ENCODE data around the gene CFAP99.
A peak's percentile ranks its signal among the peaks of the same experiment; 100 is the strongest.

Gene CFAP99

DNA sequence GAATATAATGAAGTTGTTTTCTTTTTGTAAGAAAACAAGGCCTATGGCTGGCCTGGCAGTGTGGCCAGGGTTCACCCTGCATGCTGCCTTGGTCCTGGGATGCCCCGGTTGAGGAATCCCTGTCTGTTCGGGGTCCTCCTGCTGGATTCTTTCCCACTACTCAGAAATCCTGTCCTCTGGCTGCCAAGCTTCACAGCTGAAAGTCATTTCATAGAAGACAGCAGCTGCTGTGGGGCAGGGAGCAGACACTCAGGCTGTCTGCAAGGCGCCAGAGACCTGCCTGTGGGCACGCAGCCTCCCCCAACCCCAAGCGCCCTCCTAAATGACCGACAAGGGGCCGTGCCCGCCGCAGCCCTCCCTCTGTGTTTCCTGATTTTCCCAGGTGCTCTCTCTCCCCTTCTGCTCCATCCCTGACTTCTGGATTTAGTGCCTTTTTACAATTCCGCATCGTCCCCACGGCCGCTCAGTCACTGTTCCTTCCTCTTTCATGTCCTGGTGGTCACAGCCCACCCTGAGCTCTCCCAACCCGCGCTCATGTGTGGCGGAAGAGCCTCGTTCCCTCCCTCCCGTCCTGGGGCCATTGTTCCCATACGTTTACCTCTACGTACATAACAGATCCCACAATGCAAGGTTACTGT lies 27.9 kb upstream of the CFAP99 start:
- no peak for DNase-seq (ENCODE audit: low spot score)

GRCh38 chr4:2393353-2394270 lies 25.1 kb upstream of the CFAP99 start:
- DNase-seq (ENCODE audit: low spot score) = no peak

GRCh38 chr4:2394528-2394927 lies 24.2 kb upstream of the CFAP99 start:
- DNase-seq (ENCODE audit: low spot score) = no peak

DNA sequence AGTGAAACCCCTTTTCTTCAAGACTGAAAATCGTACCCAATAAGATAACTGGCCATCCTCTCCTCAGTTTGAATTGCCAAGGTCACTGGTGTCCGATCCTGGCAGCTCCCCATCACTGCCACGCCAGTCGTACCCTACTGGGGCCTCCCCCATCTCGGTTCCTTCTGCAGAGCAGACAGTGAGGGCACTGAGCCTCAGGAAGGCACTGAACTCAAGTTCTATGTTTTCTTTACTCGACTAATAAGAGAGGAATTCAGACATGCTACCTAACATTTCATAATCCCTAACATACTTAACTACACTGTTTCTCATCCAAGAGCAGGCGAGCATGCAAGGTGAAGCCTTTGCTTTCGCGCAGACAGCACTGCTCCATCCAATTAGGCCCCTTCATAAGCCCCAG lies 23.7 kb upstream of the CFAP99 start:
- DNase-seq (ENCODE audit: low spot score) = no peak

- no peak for DNase-seq (ENCODE audit: low spot score)
Measured at GRCh38 chr4:2395584-2395983, 23.2 kb upstream of the CFAP99 start.

GRCh38 chr4:2396781-2397368 lies 21.9 kb upstream of the CFAP99 start:
- DNase-seq (ENCODE audit: low spot score) = no peak

- no peak for DNase-seq (ENCODE audit: low spot score)
Measured at GRCh38 chr4:2397596-2398379, 21.0 kb upstream of the CFAP99 start.

DNA sequence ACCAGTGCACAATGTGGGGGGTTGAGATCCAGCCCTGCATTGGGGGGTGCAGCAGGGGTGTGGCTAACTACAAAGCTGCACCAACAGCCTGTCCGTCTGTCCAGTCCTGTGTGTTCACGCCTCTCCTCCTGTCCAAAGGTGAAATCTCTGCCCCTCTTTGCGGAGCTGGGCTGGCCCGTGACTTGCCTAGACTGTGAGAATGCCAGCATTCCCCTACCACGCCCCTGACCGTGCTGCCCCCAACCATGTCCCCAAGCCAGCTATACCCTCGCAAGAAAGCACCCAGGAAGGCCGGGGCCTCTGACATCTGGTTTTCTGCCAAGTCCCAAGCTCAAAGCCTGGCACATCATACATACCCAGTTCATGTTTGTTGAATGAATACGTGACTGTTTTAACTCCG lies 19.5 kb upstream of the CFAP99 start:
- DNase-seq (ENCODE audit: low spot score) = no peak

GRCh38 chr4:2399631-2400190 lies 19.0 kb upstream of the CFAP99 start:
- no peak for DNase-seq (ENCODE audit: low spot score)

- DNase-seq (ENCODE audit: low spot score) = no peak
Measured at GRCh38 chr4:2400841-2401609, 17.7 kb upstream of the CFAP99 start.

DNA sequence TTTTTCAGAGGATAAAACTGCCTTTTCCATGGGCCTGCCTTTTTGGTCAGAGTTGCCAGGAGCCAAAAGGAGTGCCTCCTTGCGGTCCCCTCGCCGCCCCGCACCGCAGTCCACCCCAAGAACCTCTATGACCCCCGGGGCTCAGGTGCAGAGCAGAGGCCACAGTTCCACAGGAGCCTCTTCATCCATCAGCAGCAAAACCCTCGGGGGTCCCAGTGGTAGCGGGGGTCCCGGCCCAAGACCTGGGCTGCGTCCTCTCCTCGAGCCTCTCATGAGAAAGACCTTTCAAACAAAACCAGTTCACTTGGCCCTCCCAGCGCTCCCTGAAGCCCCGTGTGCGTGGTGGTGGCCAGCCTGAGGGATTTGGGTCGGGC lies 17.2 kb upstream of the CFAP99 start:
- DNase-seq (ENCODE audit: low spot score) = no peak

GRCh38 chr4:2402048-2402842 lies 16.5 kb upstream of the CFAP99 start:
- peak; percentile 62 for DNase-seq (ENCODE audit: low spot score)

GRCh38 chr4:2402941-2403340 lies 15.8 kb upstream of the CFAP99 start:
- no peak for DNase-seq (ENCODE audit: low spot score)

GRCh38 chr4:2406406-2406805 lies 12.3 kb upstream of the CFAP99 start:
- no peak for DNase-seq (ENCODE audit: low spot score)

DNA sequence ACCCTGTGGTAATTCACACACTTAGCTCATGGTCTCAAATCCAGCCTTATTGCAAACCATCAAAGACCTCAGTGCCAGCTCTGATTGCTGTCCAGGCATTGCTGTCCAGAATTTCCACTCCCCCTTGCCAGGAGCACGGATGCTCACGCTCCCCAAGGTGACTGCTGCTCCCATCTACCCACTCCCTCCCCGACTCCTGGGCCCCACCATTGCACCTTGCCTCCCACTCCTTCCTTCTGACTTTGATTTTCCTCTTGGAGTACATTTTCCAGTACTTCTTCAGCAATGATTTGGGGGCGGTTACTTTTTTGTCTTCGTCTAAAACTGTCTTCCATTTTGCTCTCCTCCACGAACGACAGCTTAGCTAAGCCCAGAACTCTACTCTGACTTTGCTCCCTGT lies 11.8 kb upstream of the CFAP99 start:
- DNase-seq (ENCODE audit: low spot score) = no peak

- DNase-seq (ENCODE audit: low spot score) = no peak
Measured at GRCh38 chr4:2407991-2408342, 10.8 kb upstream of the CFAP99 start.

DNA sequence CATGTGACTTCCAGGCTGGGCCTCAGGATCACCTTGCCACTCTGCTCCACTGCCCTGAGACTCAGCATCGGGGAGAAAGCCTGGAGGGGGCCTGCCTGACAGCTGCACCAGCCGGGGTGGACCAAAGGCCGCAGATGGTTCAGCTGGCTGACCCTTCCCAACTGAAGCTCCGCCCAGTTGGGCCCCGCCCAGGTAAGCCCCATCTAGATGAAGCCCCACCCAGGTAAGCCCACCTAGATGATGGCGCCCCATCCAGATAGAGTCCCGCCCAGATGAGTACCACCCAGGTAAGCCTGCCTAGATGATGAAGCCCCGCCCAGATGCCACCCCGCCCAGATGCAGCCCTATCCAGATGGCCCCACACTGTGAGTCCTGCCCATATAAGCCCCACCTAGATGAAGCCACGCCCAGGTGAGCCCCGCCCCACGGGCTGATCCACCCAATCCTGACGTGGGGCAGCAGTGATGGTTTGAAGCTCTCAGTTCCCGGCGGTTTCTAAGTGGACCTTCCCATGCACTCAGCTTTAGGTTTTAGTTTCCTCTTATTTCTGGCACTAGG lies 10.3 kb upstream of the CFAP99 start:
- no peak for DNase-seq (ENCODE audit: low spot score)

- no peak for DNase-seq (ENCODE audit: low spot score)
Measured at GRCh38 chr4:2408976-2409375, 9.8 kb upstream of the CFAP99 start.

DNA sequence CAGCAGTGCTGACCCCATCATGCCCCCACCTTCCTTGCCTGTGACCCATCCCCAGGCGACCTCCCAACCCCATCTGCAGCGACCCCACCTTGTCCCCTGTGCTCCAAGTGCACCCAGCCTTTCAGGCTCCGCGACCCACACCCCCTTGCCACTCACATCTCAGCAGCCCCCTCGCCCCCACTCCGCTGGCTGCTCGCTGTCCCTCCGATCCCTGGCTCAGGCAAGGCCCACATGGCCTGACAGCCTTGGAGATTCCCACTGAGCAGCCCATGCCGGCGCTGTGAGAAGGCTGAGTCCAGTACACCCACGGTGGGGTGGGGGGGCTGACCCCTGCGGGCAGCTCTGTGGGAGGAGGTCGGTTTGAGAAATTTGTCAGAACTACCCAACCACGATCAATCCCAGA lies 9.4 kb upstream of the CFAP99 start:
- DNase-seq (ENCODE audit: low spot score) = no peak

- DNase-seq (ENCODE audit: low spot score) = no peak
Measured at GRCh38 chr4:2411786-2412510, 6.8 kb upstream of the CFAP99 start.

Data from AG08395 (cell line).